SK-N-SH (cell line): ENCODE data around the gene CELSR1. TPM values are rescaled to one million over a fixed set of nuclear protein-coding genes. Genes with fewer than 3 reads are reported as not detected.

Experiments
- CTCF ChIA-PET: fragments of 300-600, 350-600 bp; formaldehyde crosslinking; extraction: SDS; loops from one replicate; lab custom pipeline; 2021; lab: Yijun Ruan, JAX
- POLR2A ChIA-PET: fragments of 350-600 bp; sonication (Branson Sonifier 250); formaldehyde crosslinking; extraction: SDS; loops from one replicate; lab custom pipeline; 2020; ENCODE audit warnings: antibody characterized with exemption, inconsistent platforms; lab: Yijun Ruan, JAX
- DNase-seq: peaks from one replicate; pipeline ENCODE4 v3.0.0; 2012
- H2AFZ ChIP-seq: fragments of 200-600 bp; sonication (generic); 2 replicates; pipeline ENCODE4 v1.8.1; 2016; ENCODE audit warnings: antibody characterized with exemption, mild to moderate bottlenecking, low read depth
- H3F3A ChIP-seq: fragments of 200-600 bp; sonication (generic); replicated peaks from 2 replicates; pipeline ENCODE3; 2016; ENCODE audit warnings: antibody characterized with exemption, mild to moderate bottlenecking; ENCODE audit not compliant: insufficient read depth
- H3K27ac ChIP-seq, 2 experiments: fragments of 200-500 bp in 1 of 2; fragments of 200-600 bp in 1 of 2; sonication (Bioruptor generic) in 1 of 2; sonication (generic), shearing (Covaris generic) in 1 of 2; 2 replicates each; pipeline versions ENCODE4 v1.5.1 to v1.6.1; 2014 to 2016; ENCODE audit warnings: low read depth in 2 of 2, inconsistent platforms in 1 of 2, low read length in 1 of 2, mild to moderate bottlenecking in 1 of 2, mixed read lengths in 1 of 2
- H3K27me3 ChIP-seq: fragments of 200-600 bp; sonication (generic), shearing (Covaris generic); 2 replicates; pipeline ENCODE4 v1.6.1; 2016; ENCODE audit warnings: mixed run types; ENCODE audit not compliant: insufficient read depth
- H3K36me3 ChIP-seq, 2 experiments: fragments of 200-500 bp in 1 of 2; fragments of 200-600 bp in 1 of 2; sonication (Bioruptor generic) in 1 of 2; sonication (generic) in 1 of 2; replicated peaks in 1 of 2; 2 replicates each; pipeline versions ENCODE3 to v1.5.1; 2014 to 2016; ENCODE audit warnings: low read length in 1 of 2, mild to moderate bottlenecking in 1 of 2; ENCODE audit not compliant: insufficient read depth in 2 of 2, control insufficient read depth in 1 of 2
- H3K4me1 ChIP-seq, 2 experiments: fragments of 200-500 bp in 1 of 2; fragments of 200-600 bp in 1 of 2; sonication (Bioruptor generic) in 1 of 2; sonication (generic), shearing (Covaris generic) in 1 of 2; 2 replicates each; pipeline versions ENCODE4 v1.5.1 to v1.6.1; 2014 to 2016; ENCODE audit warnings: low read depth in 1 of 2, low read length in 1 of 2, mixed run types in 1 of 2; ENCODE audit not compliant: insufficient read depth in 2 of 2, control insufficient read depth in 1 of 2
- H3K4me2 ChIP-seq: fragments of 200-600 bp; sonication (generic), shearing (Covaris generic); 2 replicates; pipeline ENCODE4 v1.6.1; 2017; ENCODE audit warnings: mixed run types
- H3K4me3 ChIP-seq, 2 experiments: fragments of 200-500 bp in 1 of 2; fragments of 200-600 bp in 1 of 2; sonication (Bioruptor generic) in 1 of 2; sonication (generic), shearing (Covaris generic) in 1 of 2; 2 replicates each; pipeline versions ENCODE4 v1.5.1 to v1.8.1; 2014 to 2016; ENCODE audit warnings: low read depth in 2 of 2, inconsistent platforms in 1 of 2, low read length in 1 of 2, mild to moderate bottlenecking in 1 of 2, mixed read lengths in 1 of 2, moderate library complexity in 1 of 2
- H3K79me2 ChIP-seq: fragments of 200-600 bp; sonication (generic); 2 replicates; pipeline ENCODE4 v1.8.1; 2017; ENCODE audit warnings: mild to moderate bottlenecking; ENCODE audit not compliant: insufficient read depth
- H3K9ac ChIP-seq: fragments of 200-600 bp; sonication (generic); 2 replicates; pipeline ENCODE4 v1.6.1; 2017; ENCODE audit warnings: mixed run types
- H3K9me2 ChIP-seq: fragments of 200-600 bp; sonication (generic); 2 replicates; pipeline ENCODE4 v1.6.1; 2017; ENCODE audit warnings: mixed run types
- H3K9me3 ChIP-seq: fragments of 200-600 bp; sonication (generic); 2 replicates; pipeline ENCODE4 v1.6.1; 2017; ENCODE audit warnings: mixed run types, mild to moderate bottlenecking, moderate library complexity
- H4K20me1 ChIP-seq: fragments of 200-600 bp; sonication (generic); 2 replicates; pipeline ENCODE4 v1.6.1; 2017; ENCODE audit warnings: mild to moderate bottlenecking, mixed run types; ENCODE audit not compliant: insufficient read depth
- CTCF ChIP-seq: fragments of 200-600 bp; sonication (generic); IDR thresholded peaks from 2 replicates; pipeline ENCODE4 v1.6.1; 2017; ENCODE audit warnings: antibody characterized with exemption, mild to moderate bottlenecking, moderate library complexity
- ELF1 ChIP-seq: IDR thresholded peaks from 2 replicates; pipeline ENCODE4 v1.4.0; 2012
- EP300 ChIP-seq, 2 experiments: IDR thresholded peaks; 2 replicates each; pipeline versions ENCODE4 v1.4.0 to v1.6.1; 2012; ENCODE audit warnings: borderline replicate concordance in 1 of 2, low read depth in 1 of 2, low read length in 1 of 2
- EZH2phosphoT487 ChIP-seq: fragments of 200-600 bp; sonication (generic); IDR thresholded peaks from 2 replicates; pipeline ENCODE4 v1.6.1; 2017; ENCODE audit warnings: low read depth, mixed run types, mild to moderate bottlenecking, antibody characterized with exemption, moderate library complexity, borderline replicate concordance
- FOSL2 ChIP-seq: IDR thresholded peaks from 2 replicates; pipeline ENCODE4 v1.4.0; 2012; ENCODE audit warnings: low read depth, mild to moderate bottlenecking, moderate library complexity, borderline replicate concordance
- FOXJ3 ChIP-seq: sonication (generic); formaldehyde crosslinking; IDR thresholded peaks from 2 replicates; pipeline ENCODE4 v1.5.1; 2020; ENCODE audit warnings: mild to moderate bottlenecking, missing genetic modification reagents
- GATA2 ChIP-seq: sonication (generic); formaldehyde crosslinking; IDR thresholded peaks from 2 replicates; pipeline ENCODE4 v1.5.0; 2020; ENCODE audit warnings: mild to moderate bottlenecking, missing genetic modification reagents
- PBX3 ChIP-seq: IDR thresholded peaks from 2 replicates; pipeline ENCODE4; 2012
- RCOR1 ChIP-seq: fragments of 150-350 bp; IDR thresholded peaks from 2 replicates; pipeline ENCODE4 v1.6.1; 2017; ENCODE audit warnings: antibody characterized with exemption, low read length
- RFX5 ChIP-seq: IDR thresholded peaks from 2 replicates; pipeline ENCODE4 v1.6.1; 2012; ENCODE audit warnings: mild to moderate bottlenecking, improper control_type of control experiment, low read length
- RXRA ChIP-seq: IDR thresholded peaks from 2 replicates; pipeline ENCODE4 v1.4.0; 2012; ENCODE audit warnings: low read depth, mild to moderate bottlenecking, borderline replicate concordance
- SMC3 ChIP-seq: IDR thresholded peaks from 2 replicates; pipeline ENCODE4 v1.6.1; 2012; ENCODE audit warnings: low read depth, low read length, improper control_type of control experiment
- TAF1 ChIP-seq: IDR thresholded peaks from 2 replicates; pipeline ENCODE4 v1.6.1; 2012; ENCODE audit warnings: low read depth, mild to moderate bottlenecking, low read length, moderate library complexity, borderline replicate concordance
- TCF12 ChIP-seq: IDR thresholded peaks from 2 replicates; pipeline ENCODE4 v1.4.0; 2012
- USF1 ChIP-seq: IDR thresholded peaks from 2 replicates; pipeline ENCODE4 v1.4.0; 2012; ENCODE audit warnings: low read depth, borderline replicate concordance
- USF2 ChIP-seq: fragments of 150-350 bp; IDR thresholded peaks from 2 replicates; pipeline ENCODE4 v1.6.1; 2017; ENCODE audit warnings: antibody characterized with exemption, low read length, low read depth, borderline replicate concordance
- WGBS: methylation state at CpG from one replicate; pipeline ENCODE4 v1.1.6; 2017; ENCODE audit warnings: low lambda C conversion rate; 5-methylcytosine and 5-hydroxymethylcytosine counted together
- polyA plus RNA-seq, 3 experiments: library from polyadenylated mRNA; depleted of rRNA; stranded (reverse); fragments of >200 nt; gene quantifications; 2 replicates each; pipeline ENCODE4 v1.2.3, GENCODE V29; 2012

Gene CELSR1
- polyA plus RNA-seq, 1 of the 3 experiments (the other 2 are of a cell fraction) = 5.0 TPM

- no peak for TF ChIP-seq USF1
Measured at GRCh38 chr22:46386312-46386711, 151.1 kb downstream of the CELSR1 start (continued).

- Histone ChIP-seq H3K9ac (no peak overlapping the region), H3K9me3 (no peaks in the 10 kb centered on the region), H3K4me3 (no peak overlapping the region), H3K79me2 (no peaks in the 10 kb centered on the region), H3K27ac (no peak overlapping the region), H3K4me2 (no peak overlapping the region), H3F3A (no peaks in the 10 kb centered on the region), H3K27me3 (no peaks in the 10 kb centered on the region), H3K9me2 (no peaks in the 10 kb centered on the region), H2AFZ (no peak overlapping the region), H4K20me1 (no peaks in the 10 kb centered on the region), H3K36me3 (no peaks in the 10 kb centered on the region), H3K4me1 (no peaks in the 10 kb centered on the region)
- 87% methylated on average over 15 of the region's 15 CpGs for WGBS
- ChIA-PET POLR2A (no interaction called here), CTCF (no interaction called here)
- no peak for DNase-seq
- TF ChIP-seq EZH2phosphoT487 (no peak), SMC3 (no peak), GATA2 (CRISPR knock-in tag) (no peak), PBX3 (no peak), CTCF (no peak), ELF1 (no peak), RCOR1 (no peak), RFX5 (no peak), TCF12 (no peak), TAF1 (no peak)
Measured at GRCh38 chr22:46382524-46382923, 154.9 kb downstream of the CELSR1 start.

GRCh38 chr22:46381731-46382130 lies 155.7 kb downstream of the CELSR1 start:
- WGBS = 100% methylated on average over 11 of the region's 27 CpGs
- POLR2A ChIA-PET = no interaction called here
- CTCF ChIA-PET = interaction anchor here (1.2 to 3.0 kb wide), 3 partner anchors 14 to 161 kb away, joined by 4 to 12 read pairs (median 4); no protein-coding TSS in a partner anchor

More at GRCh38 chr22:46381731-46382130, 155.7 kb downstream of the CELSR1 start:
- H3K27ac ChIP-seq = no peak overlapping the region
- no peak overlapping the region for H3K4me3 ChIP-seq
- H3K9me2 ChIP-seq = no peaks in the 10 kb centered on the region
- no peaks in the 10 kb centered on the region for H3K9me3 ChIP-seq
- no peak overlapping the region for H3K4me2 ChIP-seq
- H3K9ac ChIP-seq = no peak overlapping the region
- H3K79me2 ChIP-seq = no peaks in the 10 kb centered on the region
- DNase-seq = no peak
- H3K36me3 ChIP-seq = no peaks in the 10 kb centered on the region
- H3K4me1 ChIP-seq = no peaks in the 10 kb centered on the region
- no peaks in the 10 kb centered on the region for H3F3A ChIP-seq
- TF ChIP-seq USF1 (no peak), FOSL2 (no peak), ELF1 (no peak), RXRA (no peak), FOXJ3 (no peak), EP300 (IDR thresholded peaks at IDR 0.05; ENCODE audit: borderline replicate concordance in 1 of 2, low read depth in 1 of 2, low read length in 1 of 2) (no peak), CTCF (no peak), USF2 (no peak), RCOR1 (no peak), RFX5 (no peak)
- TF ChIP-seq, all 33 proteins: peak for 0
- H4K20me1 ChIP-seq = no peaks in the 10 kb centered on the region
- no peak overlapping the region for H2AFZ ChIP-seq
- H3K27me3 ChIP-seq = no peaks in the 10 kb centered on the region
